22Rv1 (cell line): Measurements from ENCODE around the gene ZNF629.

Source experiments
- ZFX ChIP-seq: fragments of 450-650 bp; IDR thresholded peaks from 2 replicates; pipeline ENCODE4 v1.6.1; 2017; ENCODE audit warnings: antibody characterized with exemption, borderline replicate concordance
- TF ChIP-seq, protein P1 (sequence below): fragments of 450-650 bp; IDR thresholded peaks from 2 replicates; pipeline ENCODE4 v1.5.1; 2017; ENCODE audit warnings: mild to moderate bottlenecking

DNA sequence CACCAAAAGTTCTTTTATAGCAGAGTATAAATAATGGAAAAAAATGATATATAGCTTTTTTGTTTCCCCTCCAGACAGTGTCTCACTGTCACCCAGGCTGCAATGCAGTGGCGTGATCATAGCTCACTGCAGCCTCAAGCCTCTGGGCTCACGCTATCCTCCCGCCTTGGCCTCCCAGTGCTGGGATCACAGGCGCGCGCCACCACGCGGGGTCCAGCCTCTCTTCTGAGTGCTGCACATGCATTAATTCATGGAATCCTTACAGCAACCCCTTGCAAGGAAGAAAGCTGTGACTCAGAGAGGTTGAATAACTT is 18.0 kb upstream of the ZNF629 start:
- TF ChIP-seq, protein P1, sequence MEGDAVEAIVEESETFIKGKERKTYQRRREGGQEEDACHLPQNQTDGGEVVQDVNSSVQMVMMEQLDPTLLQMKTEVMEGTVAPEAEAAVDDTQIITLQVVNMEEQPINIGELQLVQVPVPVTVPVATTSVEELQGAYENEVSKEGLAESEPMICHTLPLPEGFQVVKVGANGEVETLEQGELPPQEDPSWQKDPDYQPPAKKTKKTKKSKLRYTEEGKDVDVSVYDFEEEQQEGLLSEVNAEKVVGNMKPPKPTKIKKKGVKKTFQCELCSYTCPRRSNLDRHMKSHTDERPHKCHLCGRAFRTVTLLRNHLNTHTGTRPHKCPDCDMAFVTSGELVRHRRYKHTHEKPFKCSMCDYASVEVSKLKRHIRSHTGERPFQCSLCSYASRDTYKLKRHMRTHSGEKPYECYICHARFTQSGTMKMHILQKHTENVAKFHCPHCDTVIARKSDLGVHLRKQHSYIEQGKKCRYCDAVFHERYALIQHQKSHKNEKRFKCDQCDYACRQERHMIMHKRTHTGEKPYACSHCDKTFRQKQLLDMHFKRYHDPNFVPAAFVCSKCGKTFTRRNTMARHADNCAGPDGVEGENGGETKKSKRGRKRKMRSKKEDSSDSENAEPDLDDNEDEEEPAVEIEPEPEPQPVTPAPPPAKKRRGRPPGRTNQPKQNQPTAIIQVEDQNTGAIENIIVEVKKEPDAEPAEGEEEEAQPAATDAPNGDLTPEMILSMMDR, result no peak
- no peak for TF ChIP-seq ZFX
